BJ (cell line): ENCODE measurements around the gene CDH23. TPM values are rescaled to one million over a fixed set of nuclear protein-coding genes. Genes with fewer than 3 reads are reported as not detected.

Experiments used
- CTCF ChIA-PET: fragments of 350-600 bp; formaldehyde crosslinking; extraction: SDS; loops from one replicate; lab custom pipeline; 2021; ENCODE audit warnings: antibody characterized with exemption, inconsistent platforms; lab: Yijun Ruan, JAX
- POLR2A ChIA-PET: fragments of 300-600 bp; sonication (Branson Sonifier 250); formaldehyde crosslinking; extraction: SDS; loops from one replicate; lab custom pipeline; 2021; ENCODE audit warnings: antibody characterized with exemption; lab: Charles Lee
- DNase-seq: peaks from one replicate; pipeline ENCODE4 v3.0.0-alpha.2; 2011; ENCODE audit warnings: low read depth
- H3K27me3 ChIP-seq: 2 replicates; pipeline ENCODE4 v1.6.0; 2011; ENCODE audit warnings: low read length; ENCODE audit not compliant: control insufficient read depth, insufficient read depth
- H3K36me3 ChIP-seq: 2 replicates; pipeline ENCODE4 v1.5.1; 2011; ENCODE audit warnings: low read length; ENCODE audit not compliant: control insufficient read depth, insufficient read depth
- H3K4me3 ChIP-seq: 2 replicates; pipeline ENCODE4 v1.5.1; 2011; ENCODE audit warnings: low read depth, mild to moderate bottlenecking, control low read depth, low read length
- polyA plus RNA-seq: library from polyadenylated mRNA; depleted of rRNA; stranded (reverse); fragments of >200 nt; gene quantifications from 2 replicates; pipeline ENCODE4 v1.2.3, GENCODE V29; 2011
- TF ChIP-seq, protein P1 (sequence below): IDR thresholded peaks from 2 replicates; pipeline ENCODE4 v1.5.1; 2011; ENCODE audit warnings: low read depth, mild to moderate bottlenecking, control low read depth, inconsistent platforms, low read length, moderate library complexity; ENCODE audit not compliant: insufficient read depth

The CDH23 gene
- polyA plus RNA-seq, 1 experiment, result 0.05 TPM

DNA sequence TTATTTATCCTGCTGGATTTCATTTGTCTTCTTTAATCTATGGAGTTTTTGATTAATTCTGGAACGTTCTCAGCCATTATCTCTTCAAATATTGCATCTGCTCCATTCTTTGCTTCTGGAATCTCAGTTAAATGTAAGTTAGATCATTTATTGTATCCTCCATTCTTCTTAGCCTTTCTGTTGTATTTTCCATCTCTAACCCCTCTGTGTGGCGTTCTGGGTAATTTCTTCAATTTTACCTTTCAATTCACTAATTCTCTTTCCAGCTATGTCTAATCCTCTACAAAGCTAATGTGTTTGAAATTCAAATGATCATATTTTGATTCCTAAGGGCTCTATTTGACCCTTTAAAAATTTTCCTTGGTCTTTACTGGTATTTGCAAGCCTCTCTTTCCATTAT lies 92.4 kb downstream of the CDH23 start:
- DNase-seq, result no peak
- Histone ChIP-seq H3K27me3 (peaks cover 2% of the 10 kb centered on the region; the same call in 1 of the 2 replicates), H3K36me3 (no peaks in the 10 kb centered on the region), H3K4me3 (no peak overlapping the region)
- TF ChIP-seq, protein P1, sequence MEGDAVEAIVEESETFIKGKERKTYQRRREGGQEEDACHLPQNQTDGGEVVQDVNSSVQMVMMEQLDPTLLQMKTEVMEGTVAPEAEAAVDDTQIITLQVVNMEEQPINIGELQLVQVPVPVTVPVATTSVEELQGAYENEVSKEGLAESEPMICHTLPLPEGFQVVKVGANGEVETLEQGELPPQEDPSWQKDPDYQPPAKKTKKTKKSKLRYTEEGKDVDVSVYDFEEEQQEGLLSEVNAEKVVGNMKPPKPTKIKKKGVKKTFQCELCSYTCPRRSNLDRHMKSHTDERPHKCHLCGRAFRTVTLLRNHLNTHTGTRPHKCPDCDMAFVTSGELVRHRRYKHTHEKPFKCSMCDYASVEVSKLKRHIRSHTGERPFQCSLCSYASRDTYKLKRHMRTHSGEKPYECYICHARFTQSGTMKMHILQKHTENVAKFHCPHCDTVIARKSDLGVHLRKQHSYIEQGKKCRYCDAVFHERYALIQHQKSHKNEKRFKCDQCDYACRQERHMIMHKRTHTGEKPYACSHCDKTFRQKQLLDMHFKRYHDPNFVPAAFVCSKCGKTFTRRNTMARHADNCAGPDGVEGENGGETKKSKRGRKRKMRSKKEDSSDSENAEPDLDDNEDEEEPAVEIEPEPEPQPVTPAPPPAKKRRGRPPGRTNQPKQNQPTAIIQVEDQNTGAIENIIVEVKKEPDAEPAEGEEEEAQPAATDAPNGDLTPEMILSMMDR, result no peak
- ChIA-PET POLR2A (no interaction called here), CTCF (interaction anchor here (1.2 kb wide), 2 partner anchors 18 to 29 kb away, joined by 3 read pairs; no protein-coding TSS in a partner anchor)

DNA sequence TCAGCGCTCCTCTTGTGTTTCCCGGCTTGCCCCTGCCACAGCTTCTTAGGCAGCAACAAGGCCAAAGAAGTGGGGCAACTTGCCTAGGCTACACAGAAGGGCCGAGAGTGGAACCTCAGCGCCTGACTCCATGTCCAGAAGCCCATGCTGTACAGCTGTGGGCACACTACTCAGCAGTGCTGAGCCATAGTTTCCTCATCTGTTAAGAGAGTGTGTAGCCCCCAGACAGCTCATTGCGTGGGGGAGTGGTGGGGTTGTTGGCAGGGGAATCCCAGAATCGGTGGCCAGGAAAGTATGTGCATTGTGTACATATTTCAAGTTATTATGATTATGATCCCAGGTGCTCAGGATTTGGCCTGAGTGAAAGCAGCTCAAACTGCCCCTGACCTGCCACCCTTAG lies 96.2 kb downstream of the CDH23 start:
- H3K27me3 ChIP-seq, result peaks cover 5% of the 10 kb centered on the region; the same call in 1 of the 2 replicates
- H3K36me3 ChIP-seq, result no peaks in the 10 kb centered on the region
- ChIA-PET CTCF (interaction anchor here (0.7 to 1.0 kb wide), 3 partner anchors 19 to 117 kb away, joined by 3 to 4 read pairs (median 3); no protein-coding TSS in a partner anchor), POLR2A (no interaction called here)
- TF ChIP-seq, protein P1, result no peak
- DNase-seq, result no peak
- H3K4me3 ChIP-seq, result no peak overlapping the region

DNA sequence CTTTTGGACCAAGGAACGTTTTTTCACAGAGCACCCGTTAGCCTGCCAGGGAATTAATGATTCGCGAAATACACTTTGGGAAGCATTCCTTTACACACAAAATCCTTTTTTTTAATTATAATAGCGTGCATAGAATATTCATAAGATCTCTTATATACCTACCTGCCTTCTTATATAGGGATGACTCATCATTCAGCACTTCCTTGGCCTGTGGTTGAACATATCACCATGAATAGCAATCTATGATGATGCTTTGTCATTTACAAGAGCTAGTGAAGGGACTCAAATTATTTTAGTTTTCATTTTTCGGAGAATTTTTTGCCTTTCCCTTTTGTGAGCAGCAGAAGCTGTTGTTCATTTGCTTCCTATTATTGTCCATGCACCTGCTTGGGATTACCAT lies 97.0 kb downstream of the CDH23 start:
- TF ChIP-seq, protein P1, result no peak
- Histone ChIP-seq H3K27me3 (peaks cover 7% of the 10 kb centered on the region), H3K4me3 (no peak overlapping the region), H3K36me3 (no peaks in the 10 kb centered on the region)
- no peak for DNase-seq
- ChIA-PET POLR2A (no interaction called here), CTCF (interaction anchor here (0.7 to 1.8 kb wide), 3 partner anchors 20 to 116 kb away, joined by 3 to 6 read pairs (median 3); no protein-coding TSS in a partner anchor)

DNA sequence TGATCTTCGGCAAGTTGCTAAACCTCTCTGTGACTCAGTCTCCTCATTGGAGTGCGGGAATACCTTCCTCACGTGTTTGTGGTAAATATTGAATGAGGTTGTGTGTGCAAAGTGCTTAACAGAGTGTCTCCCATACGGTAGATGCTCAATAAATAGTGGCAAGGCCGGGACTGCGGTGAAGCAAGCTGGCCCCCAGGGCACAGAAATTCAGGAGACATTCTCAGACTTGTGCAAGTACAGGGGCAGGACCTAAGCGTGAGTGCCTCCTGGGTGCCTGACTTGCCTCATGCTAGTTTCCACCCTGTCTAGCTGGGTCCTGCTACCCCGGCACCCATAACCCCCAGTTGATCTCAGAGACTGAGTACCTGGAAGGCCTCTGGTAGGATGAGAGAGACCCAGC lies 97.8 kb downstream of the CDH23 start:
- ChIA-PET POLR2A (no interaction called here), CTCF (interaction anchor here (1.8 to 2.6 kb wide), 2 partner anchors 8 to 76 kb away, joined by 6 to 8 read pairs; no protein-coding TSS in a partner anchor)
- no peak for DNase-seq
- TF ChIP-seq, protein P1, result no peak
- H3K4me3 ChIP-seq, result no peak overlapping the region
- H3K36me3 ChIP-seq, result no peaks in the 10 kb centered on the region
- H3K27me3 ChIP-seq, result peaks cover 7% of the 10 kb centered on the region

DNA sequence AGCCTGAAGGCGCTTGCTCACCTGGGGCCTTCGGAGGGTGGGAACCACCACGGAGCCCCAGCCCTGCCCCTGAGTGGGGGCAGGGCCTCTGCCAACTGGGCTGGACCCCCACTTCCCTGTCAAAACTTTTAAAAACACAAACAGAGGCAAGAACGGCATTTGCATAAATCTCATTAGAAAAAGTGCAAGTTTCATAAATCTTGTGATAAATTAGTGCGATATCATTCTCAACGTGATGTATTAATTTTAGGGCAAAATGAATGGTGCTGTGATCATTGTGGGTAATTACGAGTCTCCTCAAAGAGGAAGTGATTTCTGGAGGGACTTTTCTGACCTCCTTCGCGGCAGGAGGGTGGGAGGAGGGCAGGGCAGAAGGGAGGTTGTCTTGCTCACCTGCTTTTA lies 98.3 kb downstream of the CDH23 start:
- CTCF ChIA-PET, result interaction anchor here (1.8 to 2.6 kb wide), 2 partner anchors 8 to 75 kb away, joined by 6 to 8 read pairs; no protein-coding TSS in a partner anchor

More for the DNA sequence above, 98.3 kb downstream of the CDH23 start:
- peaks cover 7% of the 10 kb centered on the region for H3K27me3 ChIP-seq
- no peak for DNase-seq
- POLR2A ChIA-PET, result no interaction called here
- no peaks in the 10 kb centered on the region for H3K36me3 ChIP-seq
- no peak overlapping the region for H3K4me3 ChIP-seq
- TF ChIP-seq, protein P1, result no peak
